Skeletal muscle satellite cell (primary cell): ENCODE measurements around the gene DGLUCY.
"Not testable (repeated sequence)": the region's sequence is repeated elsewhere in the genome, so short reads cannot be mapped to it uniquely, and the experiment has no call there.

Experiments used
- H3K27me3 ChIP-seq: 2 replicates; pipeline ENCODE4 v1.7.0; 2013; ENCODE audit warnings: low read length; ENCODE audit not compliant: control insufficient read depth, insufficient read depth
- H3K36me3 ChIP-seq: 2 replicates; pipeline ENCODE4 v1.7.0; 2013; ENCODE audit warnings: mild to moderate bottlenecking, control low read depth, low read length; ENCODE audit not compliant: insufficient read depth
- H3K4me1 ChIP-seq: 2 replicates; pipeline ENCODE4 v1.7.0; 2013; ENCODE audit warnings: low read length; ENCODE audit not compliant: control insufficient read depth, insufficient read depth
- H3K4me2 ChIP-seq: 2 replicates; pipeline ENCODE4 v1.7.0; 2013; ENCODE audit warnings: mild to moderate bottlenecking, low read length
- H3K4me3 ChIP-seq: 2 replicates; pipeline ENCODE4 v1.7.0; 2013; ENCODE audit warnings: low read length
- H3K9ac ChIP-seq: 2 replicates; pipeline ENCODE4 v1.7.0; 2013; ENCODE audit warnings: mild to moderate bottlenecking, low read depth, low read length, moderate library complexity
- H3K9me3 ChIP-seq: replicated peaks from 2 replicates; pipeline ENCODE4 v1.7.0; 2013; ENCODE audit warnings: mild to moderate bottlenecking, control low read depth, low read length

The DGLUCY gene

GRCh38 chr14:91144425-91145145 lies 30.7 kb downstream of the DGLUCY start:
- Histone ChIP-seq H3K9me3 (no peaks in the 10 kb centered on the region), H3K4me3 (no peak overlapping the region), H3K4me1 (peaks cover 17% of the 10 kb centered on the region), H3K27me3 (no peaks in the 10 kb centered on the region), H3K4me2 (no peak overlapping the region), H3K9ac (no peak overlapping the region), H3K36me3 (peaks cover 5% of the 10 kb centered on the region)

- H3K9ac ChIP-seq = no peak overlapping the region
- H3K9me3 ChIP-seq = no peaks in the 10 kb centered on the region
- no peak overlapping the region for H3K4me3 ChIP-seq
- peaks cover 5% of the 10 kb centered on the region for H3K36me3 ChIP-seq
- H3K4me2 ChIP-seq = no peak overlapping the region
- H3K4me1 ChIP-seq = peaks cover 22% of the 10 kb centered on the region
- H3K27me3 ChIP-seq = no peaks in the 10 kb centered on the region
Observed at GRCh38 chr14:91145391-91146160, 31.7 kb downstream of the DGLUCY start.

- Histone ChIP-seq H3K9ac (no peak overlapping the region), H3K36me3 (peaks cover 5% of the 10 kb centered on the region), H3K27me3 (no peaks in the 10 kb centered on the region), H3K9me3 (no peaks in the 10 kb centered on the region), H3K4me1 (peaks cover 22% of the 10 kb centered on the region), H3K4me3 (no peak overlapping the region), H3K4me2 (no peak overlapping the region)
Observed at GRCh38 chr14:91146661-91147060, 32.8 kb downstream of the DGLUCY start.

GRCh38 chr14:91149462-91149861 lies 35.6 kb downstream of the DGLUCY start:
- peak overlapping the region; percentile 48 for H3K4me2 ChIP-seq
- H3K9me3 ChIP-seq = no peaks in the 10 kb centered on the region

GRCh38 chr14:91152499-91152898 lies 38.6 kb downstream of the DGLUCY start:
- Histone ChIP-seq H3K36me3 (no peaks in the 10 kb centered on the region), H3K4me3 (no peak overlapping the region)

More at GRCh38 chr14:91149462-91149861, 35.6 kb downstream of the DGLUCY start:
- H3K27me3 ChIP-seq = no peaks in the 10 kb centered on the region
- no peak overlapping the region for H3K4me3 ChIP-seq
- H3K9ac ChIP-seq = no peak overlapping the region
- H3K36me3 ChIP-seq = peaks cover 5% of the 10 kb centered on the region
- peaks cover 12% of the 10 kb centered on the region for H3K4me1 ChIP-seq

GRCh38 chr14:91153360-91153759 lies 39.5 kb downstream of the DGLUCY start:
- Histone ChIP-seq H3K4me3 (no peak overlapping the region), H3K9ac (no peak overlapping the region), H3K4me2 (no peak overlapping the region), H3K27me3 (no peaks in the 10 kb centered on the region), H3K4me1 (peaks cover 16% of the 10 kb centered on the region), H3K36me3 (no peaks in the 10 kb centered on the region), H3K9me3 (no peaks in the 10 kb centered on the region)

More at GRCh38 chr14:91152499-91152898, 38.6 kb downstream of the DGLUCY start:
- H3K4me1 ChIP-seq = peaks cover 16% of the 10 kb centered on the region
- no peaks in the 10 kb centered on the region for H3K9me3 ChIP-seq
- no peak overlapping the region for H3K9ac ChIP-seq
- H3K27me3 ChIP-seq = no peaks in the 10 kb centered on the region
- no peak overlapping the region for H3K4me2 ChIP-seq

GRCh38 chr14:91154851-91155625 lies 41.2 kb downstream of the DGLUCY start:
- H3K4me3 ChIP-seq = no peak overlapping the region
- no peak overlapping the region for H3K4me2 ChIP-seq
- no peaks in the 10 kb centered on the region for H3K27me3 ChIP-seq
- peaks cover 6% of the 10 kb centered on the region for H3K36me3 ChIP-seq
- peaks cover 8% of the 10 kb centered on the region for H3K4me1 ChIP-seq
- H3K9me3 ChIP-seq = no peaks in the 10 kb centered on the region
- no peak overlapping the region for H3K9ac ChIP-seq

- Histone ChIP-seq H3K4me3 (no peak overlapping the region), H3K4me2 (no peak overlapping the region), H3K9me3 (no peaks in the 10 kb centered on the region), H3K36me3 (peaks cover 12% of the 10 kb centered on the region), H3K9ac (no peak overlapping the region), H3K27me3 (no peaks in the 10 kb centered on the region), H3K4me1 (peaks cover 7% of the 10 kb centered on the region)
Observed at GRCh38 chr14:91155626-91156089, 41.8 kb downstream of the DGLUCY start.

GRCh38 chr14:91156142-91156666 lies 42.3 kb downstream of the DGLUCY start:
- not testable (repeated sequence) for H3K4me3 ChIP-seq, H3K27me3 ChIP-seq, H3K9ac ChIP-seq, H3K4me2 ChIP-seq, H3K4me1 ChIP-seq, H3K9me3 ChIP-seq
- H3K36me3 ChIP-seq = peaks cover 16% of the 10 kb centered on the region

- peaks cover 20% of the 10 kb centered on the region for H3K36me3 ChIP-seq
- not testable (repeated sequence) for H3K4me3 ChIP-seq, H3K9me3 ChIP-seq, H3K4me2 ChIP-seq, H3K9ac ChIP-seq, H3K4me1 ChIP-seq, H3K27me3 ChIP-seq
Observed at GRCh38 chr14:91156877-91157276, 43.0 kb downstream of the DGLUCY start.
